Measurements from ENCODE around the gene KIAA0930.

The KIAA0930 gene

DNA sequence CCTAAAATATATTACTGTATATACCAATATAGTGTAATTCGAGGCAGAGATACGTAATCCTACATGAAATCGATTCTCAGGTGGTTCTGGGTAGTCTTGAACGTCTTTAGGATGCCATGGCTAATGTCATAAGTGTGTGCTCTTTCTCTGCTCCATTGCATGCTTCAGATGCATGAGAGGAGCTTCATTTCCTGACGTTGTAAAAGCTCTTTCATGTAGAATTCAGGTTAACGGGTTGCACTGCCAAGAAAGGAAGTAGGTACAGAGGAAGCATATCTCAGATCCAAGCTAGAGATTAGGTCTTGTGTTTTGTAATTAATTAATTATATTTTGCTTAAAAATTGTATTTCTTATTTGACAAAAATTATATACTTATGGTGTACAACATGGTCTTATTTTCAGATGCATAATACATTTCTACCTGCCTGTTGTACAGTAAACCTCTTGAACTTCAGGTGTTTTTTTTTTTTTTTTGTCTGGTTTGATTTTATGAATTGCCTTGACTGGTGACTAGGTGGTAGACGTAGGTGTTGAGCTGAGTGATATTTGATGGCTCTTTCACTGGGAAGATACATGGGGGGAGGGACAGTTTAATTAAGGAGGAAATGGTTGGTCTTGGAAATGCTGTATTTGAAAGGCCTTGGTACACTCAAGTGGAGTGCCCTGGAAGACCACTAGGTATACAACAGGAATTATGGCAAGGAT is 67.7 kb downstream of the KIAA0930 start:
- DNase-seq: no peak

DNA sequence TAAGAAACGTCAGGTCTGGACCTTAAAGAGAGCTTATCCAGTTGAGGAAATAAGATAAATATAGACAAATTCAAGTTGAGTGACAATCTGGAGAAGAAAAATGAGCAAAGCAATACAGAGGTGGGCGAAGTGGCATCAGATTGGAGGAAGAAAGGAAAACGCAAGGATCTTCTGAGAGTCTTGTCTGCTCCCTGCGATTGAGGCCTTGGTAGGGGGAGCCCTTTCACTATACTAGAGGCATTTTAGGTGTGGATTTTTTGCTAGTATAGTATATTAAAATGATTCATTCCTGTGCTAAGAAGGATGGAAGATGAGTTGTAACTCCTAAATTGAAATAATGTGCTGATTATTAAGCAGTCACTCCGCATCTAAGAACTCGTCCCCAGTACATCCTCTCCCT is 68.9 kb downstream of the KIAA0930 start:
- DNase-seq: no peak

DNA sequence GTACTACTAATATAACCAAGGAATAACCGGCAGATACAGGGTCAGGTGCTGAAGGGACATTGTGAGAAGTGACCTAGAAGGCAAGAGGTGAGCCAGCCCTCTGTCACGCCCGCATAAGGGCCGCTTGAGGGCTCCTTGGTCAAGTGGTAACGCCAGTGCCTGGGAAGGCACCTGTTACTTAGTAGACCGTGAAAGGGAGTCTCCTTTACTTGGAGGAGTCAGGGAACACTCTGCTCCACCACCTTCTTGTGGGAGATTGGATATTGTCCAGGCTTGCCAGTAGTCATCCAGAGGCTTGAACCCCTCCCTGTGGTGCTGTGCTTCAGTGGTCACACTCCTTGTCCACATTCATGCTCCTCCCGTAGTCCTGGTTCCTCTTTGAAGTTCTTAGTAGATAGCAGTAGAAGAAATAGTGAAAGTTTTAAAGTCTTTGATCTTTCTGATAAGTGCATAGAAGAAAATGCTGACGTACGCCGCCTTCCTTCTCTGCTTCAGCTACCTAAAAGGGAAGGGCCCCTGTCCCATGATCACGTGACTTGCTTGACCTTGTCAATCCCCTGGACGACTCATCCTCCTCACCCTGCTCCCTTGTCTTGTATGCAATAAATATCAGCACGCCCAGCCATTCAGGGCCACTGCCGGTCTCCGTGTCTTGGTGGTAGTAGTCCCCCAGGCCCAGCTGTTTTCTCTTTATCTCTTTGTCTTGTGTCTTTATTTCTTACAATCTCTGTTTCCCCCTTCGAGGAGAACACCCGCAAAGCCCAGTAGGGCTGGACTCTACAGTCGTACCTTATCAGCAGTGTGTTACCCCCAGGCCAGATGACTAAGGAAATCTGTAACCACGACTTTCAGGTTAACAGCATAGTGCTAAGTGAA is 70.9 kb downstream of the KIAA0930 start:
- DNase-seq: peak; percentile 45

DNA sequence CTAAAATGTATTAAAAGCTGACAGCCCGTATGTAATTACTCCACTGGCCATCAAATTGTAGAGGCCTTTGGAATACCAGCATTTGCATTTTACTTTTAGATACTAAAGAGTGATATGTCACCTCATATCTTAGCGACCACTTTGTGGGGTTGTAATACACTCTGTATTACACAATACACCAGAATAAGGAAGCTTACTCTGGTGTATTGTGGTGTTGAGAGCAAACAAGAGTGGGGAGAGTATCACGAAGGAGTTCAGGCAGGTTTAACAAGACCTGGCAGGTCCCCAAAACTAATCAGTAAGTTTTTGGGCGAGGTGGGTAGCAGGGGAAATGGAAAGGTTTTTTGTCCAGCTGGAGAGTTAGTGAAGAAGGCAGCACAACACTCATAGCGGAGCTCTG is 73.8 kb downstream of the KIAA0930 start:
- DNase-seq: no peak

DNA sequence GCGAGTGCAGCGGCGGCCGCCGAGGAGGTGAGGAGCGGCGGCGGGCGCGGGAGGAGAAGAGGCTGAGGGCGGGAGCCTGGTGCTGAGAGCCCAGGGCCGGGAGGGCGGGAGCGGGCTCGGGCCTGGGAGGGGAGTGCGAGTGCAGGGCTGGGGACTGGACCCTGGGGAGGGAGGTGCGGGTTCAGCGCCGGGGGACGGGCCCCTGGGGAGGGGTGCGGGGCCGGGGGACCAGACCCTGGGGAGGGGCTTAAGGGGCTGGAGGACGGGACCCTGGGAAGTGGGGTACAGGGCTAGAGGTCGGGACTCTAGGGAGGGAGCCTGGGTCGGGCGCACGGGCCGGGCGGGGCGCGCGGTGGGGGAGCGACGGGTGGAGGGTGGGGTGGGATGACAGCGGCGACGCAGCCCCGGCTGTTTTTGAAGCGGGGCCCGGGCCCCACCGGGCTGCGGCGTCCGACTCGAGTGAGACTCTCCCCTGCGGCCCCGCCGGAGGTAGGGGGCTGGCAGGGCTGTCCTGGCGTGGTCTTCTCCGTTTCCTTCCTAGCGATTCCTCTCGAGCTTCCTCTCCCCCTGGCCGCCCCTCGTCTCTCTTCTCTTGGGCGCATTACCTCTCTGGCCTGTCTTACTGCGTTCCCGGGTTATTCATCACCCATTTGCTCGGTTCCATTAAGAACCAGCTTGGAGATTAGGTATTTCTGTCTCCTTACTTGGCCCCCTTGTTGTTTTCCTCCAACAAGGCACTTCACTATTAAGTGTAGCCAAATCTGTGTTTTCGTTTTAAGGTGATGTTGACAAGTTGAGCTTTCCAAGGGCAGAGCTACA is 76.2 kb downstream of the KIAA0930 start:
- peak; percentile 49 for DNase-seq

DNA sequence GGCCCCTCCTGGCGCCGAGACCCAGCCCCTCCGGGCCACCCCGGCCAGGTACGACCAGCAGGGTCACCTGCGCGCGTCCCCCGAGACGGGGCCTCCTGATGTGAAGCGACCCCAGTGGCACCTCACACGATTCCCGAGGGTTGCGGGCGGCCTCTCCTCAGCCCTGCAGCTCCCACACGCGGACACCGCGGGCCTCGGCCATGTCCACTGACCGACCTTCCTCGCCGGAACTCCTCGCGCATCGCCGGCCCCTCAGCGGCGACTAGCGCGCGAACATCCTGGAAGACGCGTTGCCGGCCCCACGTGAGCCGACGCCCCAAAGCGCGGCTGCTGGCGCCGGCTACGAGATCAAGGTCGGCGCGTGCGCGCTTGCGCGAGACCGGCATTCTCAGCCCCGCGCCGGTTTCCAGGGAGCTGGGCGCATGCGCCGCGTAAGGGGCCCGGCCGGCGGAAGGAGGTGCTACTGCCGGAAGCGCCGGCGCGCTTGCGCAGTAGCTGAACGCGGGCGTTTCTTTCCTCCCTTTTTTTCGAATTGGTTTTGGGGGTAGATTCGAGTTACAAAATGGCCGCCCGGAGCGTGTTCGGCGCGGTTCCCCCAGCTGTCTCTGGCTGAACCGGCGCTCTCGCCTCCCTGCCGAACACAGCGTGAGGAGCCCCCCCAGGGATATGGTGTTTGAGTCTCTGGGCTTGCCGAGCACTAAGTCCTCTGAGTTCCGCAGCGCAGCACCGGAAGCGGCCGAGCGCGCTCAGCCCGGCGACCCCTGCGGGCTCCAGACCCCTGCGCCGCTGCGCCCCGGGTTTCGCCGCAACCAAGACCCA is 77.0 kb downstream of the KIAA0930 start, which contains the start of gene NUP50:
TSS of gene NUP50 (plus strand) at position 475 of the 819 bp plus-strand sequence. CDS start 4,253 bp downstream, outside the sequence.
- peak; percentile 96 for DNase-seq

DNA sequence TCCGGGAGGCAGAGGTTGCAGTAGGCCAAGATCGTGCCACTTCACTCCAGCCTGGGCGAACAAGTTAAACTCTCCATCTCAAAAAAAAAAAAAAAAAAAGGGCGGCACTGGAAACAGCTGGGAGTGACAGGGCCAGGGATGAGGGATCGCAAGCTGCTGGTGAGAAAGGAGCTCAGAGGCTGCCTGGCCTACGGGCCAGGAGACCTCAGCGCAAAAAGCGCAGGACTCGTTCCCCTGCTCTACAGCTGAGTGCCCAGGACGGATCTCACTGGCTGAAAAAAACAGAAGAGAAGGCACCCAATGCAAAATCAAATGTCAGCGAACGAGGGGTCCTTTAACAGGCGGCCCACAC is 77.6 kb downstream of the KIAA0930 start:
- DNase-seq: peak; percentile 34

DNA sequence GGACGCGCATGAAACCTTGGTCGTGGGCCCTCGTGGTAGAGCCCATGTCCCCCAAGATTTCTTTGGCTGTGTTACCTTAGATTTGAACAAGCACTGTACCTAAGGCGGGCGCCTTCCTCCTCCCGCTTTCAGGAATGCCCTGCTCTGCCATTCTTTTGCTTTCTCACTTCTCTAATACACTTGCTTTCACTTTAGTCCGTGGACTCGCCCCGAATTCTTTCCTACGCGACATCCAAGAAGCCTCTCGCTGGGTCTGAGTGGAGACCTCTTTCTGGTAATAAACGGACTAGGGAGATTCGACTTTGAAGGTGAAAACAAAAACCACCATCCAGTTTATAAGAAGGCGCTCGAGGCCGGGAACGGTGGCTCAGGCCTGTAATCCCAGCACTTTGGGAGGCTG is 78.2 kb downstream of the KIAA0930 start:
- DNase-seq: no peak

DNA sequence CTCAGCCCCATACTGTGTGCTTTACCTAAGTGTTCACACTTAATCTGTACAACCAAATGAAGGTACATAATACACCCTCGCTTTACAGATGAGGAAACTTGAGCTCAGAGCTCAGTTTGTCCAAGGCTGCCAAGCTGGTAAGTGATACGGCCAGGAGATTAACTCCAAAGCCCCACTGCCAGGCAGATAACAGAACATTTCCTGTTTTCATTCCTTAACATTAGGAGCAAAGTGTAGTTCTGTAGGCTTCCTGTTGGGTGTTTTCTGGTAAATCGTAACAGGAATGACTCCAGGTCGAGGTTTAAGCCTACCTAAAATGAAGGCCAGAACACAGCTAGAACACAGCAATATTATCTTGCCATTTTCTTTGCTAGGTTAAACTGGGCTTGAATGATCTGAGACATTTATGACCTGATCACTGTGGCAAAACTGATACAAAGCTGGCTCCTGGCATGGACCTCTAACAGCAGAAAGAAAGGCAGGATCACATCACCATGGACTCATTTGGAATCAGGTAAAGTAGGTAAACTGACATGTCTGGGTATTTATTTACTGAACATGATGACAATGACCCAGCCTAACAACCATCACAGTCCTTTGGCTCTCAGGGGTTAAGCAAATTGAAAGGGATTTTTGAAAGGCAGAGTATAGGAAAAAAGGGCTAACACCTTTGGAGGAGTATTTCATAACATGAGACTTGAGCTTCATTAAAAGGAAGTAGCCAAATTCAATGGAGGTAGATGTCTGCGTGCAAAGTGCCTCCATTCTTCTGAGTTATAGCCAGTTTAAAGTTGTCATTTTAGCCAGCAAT is 80.8 kb downstream of the KIAA0930 start:
- no peak for DNase-seq

DNA sequence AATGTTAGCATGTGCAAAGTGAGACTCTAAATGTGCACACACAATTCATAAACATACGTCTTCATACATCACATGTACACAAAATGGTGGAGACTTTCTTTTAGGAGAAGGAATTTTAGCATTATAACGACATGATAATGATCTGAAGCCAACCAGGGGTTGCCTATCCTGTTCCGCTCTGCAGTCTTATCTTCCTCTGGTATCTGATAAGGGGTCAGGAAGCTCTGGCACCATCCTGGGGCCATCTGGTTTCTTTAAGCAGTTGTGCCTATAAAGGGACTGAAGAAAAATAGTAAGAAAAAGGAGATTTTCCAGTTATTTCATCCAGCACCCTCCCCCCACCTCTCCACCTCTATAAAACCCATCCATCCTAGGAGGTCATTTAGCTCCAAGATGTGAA is 82.8 kb downstream of the KIAA0930 start:
- no peak for DNase-seq

DNA sequence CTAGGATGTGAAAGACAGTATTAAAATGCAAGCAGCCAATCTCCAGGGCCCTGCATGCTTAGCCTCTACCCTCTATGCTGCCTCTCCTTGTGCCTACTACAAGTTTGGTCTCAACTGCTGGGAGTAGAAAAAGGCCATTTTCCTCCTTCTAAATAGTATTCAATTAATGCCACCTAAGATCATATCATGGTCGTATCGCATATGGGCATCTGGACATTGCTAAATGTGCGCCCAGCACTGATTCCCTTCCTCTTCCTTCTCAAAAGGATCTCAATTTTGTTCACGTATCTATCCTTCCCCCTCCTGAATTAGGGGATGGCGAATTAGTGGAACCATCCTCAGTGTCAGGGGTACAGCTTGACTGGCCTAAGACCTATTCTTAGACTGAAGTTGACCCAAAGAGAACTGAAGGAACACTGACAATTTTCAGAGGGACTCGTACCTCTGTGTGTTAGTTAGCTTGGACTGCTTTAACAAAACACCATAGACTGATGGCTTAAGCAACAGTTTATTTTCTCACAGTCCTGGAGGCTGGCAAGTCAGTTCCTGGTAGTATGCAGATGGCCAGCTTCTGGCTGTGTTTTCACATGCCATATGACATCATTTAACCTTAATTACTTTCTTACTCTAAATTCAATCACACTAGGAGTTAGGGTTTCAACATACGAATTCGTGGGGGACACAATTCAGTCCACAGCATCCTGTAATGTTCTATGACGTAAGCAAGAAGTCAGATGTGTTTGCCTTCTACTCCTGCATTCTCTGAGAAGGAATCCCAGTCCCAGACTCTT is 85.4 kb downstream of the KIAA0930 start:
- DNase-seq: no peak

DNA sequence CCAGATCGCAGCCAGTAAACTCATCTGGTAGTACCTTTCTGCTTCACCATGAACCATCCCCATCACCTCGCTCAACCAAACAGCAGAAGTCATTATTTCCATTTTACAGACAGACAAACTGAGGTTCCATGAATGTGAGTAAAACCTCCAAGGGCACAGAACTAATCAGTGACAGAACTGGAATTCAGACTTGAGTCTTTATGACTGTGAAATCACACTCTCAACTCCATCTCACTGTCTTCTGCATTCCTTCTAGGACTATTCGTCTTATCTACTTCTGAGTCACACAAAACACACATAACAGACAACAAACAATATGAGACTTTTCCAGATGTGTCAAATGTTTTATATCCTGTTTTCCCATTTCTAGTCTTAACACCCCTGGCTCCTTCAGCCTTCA is 86.3 kb downstream of the KIAA0930 start:
- no peak for DNase-seq

DNA sequence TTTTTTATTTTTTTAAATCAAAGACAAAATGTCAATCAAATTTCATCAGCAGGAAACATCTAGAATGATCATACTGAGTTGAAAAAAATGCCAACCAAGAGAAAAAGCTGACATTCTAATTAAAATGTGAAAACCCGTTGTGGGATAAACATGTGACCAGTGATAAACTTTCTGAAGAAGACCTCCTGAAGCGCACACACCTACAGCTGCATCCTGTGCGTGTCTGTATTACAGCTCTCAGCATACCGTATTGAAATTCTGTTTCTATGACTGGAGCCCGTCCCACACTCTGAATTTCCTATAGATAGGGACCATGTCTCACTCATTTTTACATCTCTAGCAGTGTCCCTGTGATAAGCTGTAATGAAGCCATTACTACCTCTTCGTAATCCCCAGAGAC is 89.2 kb downstream of the KIAA0930 start:
- no peak for DNase-seq

DNA sequence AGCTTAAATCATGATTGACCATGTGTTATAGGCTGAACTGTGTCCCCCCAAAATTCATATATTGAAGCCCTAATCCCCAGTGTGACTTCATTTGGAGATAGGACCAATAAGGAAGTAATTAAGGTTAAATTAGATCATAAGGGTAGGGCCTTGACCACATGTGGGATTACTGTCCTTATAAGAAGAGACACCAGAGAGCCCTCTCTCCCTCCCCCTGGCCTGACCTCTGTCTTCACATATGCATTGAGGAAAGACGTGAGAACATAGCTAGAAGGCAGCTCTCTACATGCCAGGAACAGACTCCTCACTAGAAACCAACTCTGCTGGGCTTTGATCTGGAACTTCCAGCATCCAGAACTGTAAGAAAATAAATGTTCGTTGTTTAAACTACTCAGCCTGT is 90.6 kb downstream of the KIAA0930 start:
- no peak for DNase-seq

DNA sequence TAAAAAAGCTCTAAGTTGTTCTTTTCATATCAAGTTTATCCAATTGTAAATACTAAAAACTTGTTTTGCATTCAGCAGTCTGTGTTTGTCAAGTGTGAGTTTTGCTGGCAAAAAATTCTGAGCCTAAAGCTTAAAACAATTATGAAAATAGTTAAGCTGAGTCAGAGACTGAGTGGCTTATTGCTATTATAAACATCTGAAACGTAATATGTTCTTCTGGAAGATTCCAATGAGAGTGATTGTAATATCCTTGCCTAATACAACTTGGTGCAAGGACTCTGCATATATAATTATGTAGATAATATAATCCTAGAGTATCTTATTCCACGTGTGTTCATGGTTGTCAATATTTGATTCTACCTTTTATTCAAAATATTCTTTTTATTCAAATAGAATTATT is 91.0 kb downstream of the KIAA0930 start:
- DNase-seq: no peak

DNA sequence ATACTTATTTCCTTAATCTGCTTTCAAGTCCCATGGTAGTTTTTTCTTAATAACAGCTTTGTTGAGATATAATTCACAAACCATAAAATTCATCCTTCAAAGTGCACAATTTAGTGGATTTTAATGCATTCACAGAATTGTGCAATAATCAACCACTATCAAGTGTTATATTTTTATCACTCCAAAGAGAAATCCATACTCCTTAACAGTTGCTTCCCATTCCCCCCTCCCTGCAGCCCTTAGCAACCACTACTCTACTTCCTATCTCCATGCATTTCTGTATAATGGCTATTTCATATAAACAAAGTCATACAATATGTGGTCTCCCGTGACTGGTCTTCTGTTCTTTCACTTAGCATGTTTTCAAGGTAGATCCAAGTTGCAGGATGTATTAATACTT is 95.8 kb downstream of the KIAA0930 start:
- DNase-seq: no peak

DNA sequence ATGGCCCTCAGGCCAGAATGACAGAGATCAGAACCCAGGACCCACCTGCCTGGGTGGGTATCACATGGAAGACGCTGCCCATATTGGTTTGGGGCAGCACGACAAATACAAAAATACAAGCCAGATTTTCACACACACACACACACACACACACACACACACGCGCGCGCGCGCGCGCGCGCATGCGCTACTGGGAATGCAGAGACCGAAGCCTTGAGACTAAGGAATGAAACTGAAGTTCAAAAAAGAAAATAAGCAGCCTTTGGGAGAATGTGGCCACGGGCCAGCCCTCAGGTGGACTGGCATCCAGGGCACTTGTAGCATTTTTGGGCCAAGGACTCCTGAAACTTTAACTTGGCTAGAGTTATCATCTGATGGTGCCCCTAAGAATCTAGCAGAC is 98.3 kb downstream of the KIAA0930 start:
- no peak for DNase-seq

Measured in stimulated activated CD4-positive, alpha-beta T cell treated with anti-CD3 and anti-CD28 coated beads, Interleukin-15, amount 100 ng/mL, for 24 hours (primary cell).